Brain microvascular endothelial cell (primary cell): ENCODE data around the gene TMCC2.

Experiments
- DNase-seq: peaks from one replicate; pipeline ENCODE4 v3.0.0-alpha.2; 2020
- H3K27ac ChIP-seq: fragments of 250-450 bp; sonication (Bioruptor Pico); 2 replicates; pipeline ENCODE4 v1.5.1; 2020; ENCODE audit warnings: mild to moderate bottlenecking, moderate library complexity
- H3K27me3 ChIP-seq: fragments of 250-450 bp; sonication (Bioruptor Pico); replicated peaks from 2 replicates; pipeline ENCODE4 v1.5.1; 2020; ENCODE audit warnings: mild to moderate bottlenecking
- H3K36me3 ChIP-seq: fragments of 250-450 bp; sonication (Bioruptor Pico); replicated peaks from 2 replicates; pipeline ENCODE4 v1.5.1; 2020; ENCODE audit warnings: mild to moderate bottlenecking
- H3K4me3 ChIP-seq: 2 replicates; pipeline ENCODE4 v1.5.1; 2011; ENCODE audit warnings: low read depth, mild to moderate bottlenecking, control low read depth, low read length, moderate library complexity
- in situ Hi-C: cut with HindIII; loops from 2 replicates; pipeline ENCODE4 v1.10.0; 2017; ENCODE audit warnings: low sequenced_read_pairs, low pct_ligation_motif_present
- TF ChIP-seq, protein P1 (sequence below): IDR thresholded peaks from 2 replicates; pipeline ENCODE4 v1.5.1; 2011; ENCODE audit warnings: low read depth, mild to moderate bottlenecking, moderate library complexity, low read length, control low read depth, inconsistent platforms; ENCODE audit errors: missing control alignments

Gene TMCC2

DNA sequence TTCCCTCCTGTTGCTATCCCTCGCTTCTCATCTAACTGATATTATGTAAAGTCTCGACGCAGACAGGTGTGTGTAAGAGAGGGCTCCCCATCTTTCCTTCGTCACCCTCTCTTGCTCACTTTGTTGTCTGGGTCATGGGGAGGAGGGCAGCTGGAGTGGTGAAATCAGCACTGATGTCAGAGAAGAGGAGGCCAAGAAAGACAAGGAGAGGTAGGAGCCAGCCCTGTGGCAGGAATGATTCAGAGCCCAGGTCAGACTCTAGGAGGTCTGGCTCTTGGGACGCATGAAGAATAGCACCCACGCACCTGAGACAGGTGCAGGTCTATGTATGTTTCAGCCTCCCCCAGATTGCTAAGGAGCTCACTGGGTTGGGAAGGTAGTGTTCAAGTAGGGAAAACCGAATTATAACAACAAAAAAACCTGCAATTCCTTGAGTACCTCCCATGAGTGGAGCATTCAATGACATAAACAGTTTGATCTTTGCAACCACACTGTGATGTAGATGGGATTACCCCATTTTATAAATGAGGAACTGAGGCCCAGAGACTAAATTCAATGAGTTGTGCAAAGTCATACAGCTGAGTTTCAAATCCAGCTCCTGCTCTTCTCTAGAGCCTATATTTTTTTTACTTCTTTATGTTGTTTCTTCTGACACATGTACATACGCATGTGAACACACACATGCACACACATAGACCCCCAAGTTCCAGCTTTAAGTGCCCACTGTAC, 83.4 kb downstream of the TMCC2 start:
- no peaks in the 10 kb centered on the region for H3K27me3 ChIP-seq
- H3K4me3 ChIP-seq = no peak overlapping the region
- no peak for DNase-seq
- TF ChIP-seq, protein P1, sequence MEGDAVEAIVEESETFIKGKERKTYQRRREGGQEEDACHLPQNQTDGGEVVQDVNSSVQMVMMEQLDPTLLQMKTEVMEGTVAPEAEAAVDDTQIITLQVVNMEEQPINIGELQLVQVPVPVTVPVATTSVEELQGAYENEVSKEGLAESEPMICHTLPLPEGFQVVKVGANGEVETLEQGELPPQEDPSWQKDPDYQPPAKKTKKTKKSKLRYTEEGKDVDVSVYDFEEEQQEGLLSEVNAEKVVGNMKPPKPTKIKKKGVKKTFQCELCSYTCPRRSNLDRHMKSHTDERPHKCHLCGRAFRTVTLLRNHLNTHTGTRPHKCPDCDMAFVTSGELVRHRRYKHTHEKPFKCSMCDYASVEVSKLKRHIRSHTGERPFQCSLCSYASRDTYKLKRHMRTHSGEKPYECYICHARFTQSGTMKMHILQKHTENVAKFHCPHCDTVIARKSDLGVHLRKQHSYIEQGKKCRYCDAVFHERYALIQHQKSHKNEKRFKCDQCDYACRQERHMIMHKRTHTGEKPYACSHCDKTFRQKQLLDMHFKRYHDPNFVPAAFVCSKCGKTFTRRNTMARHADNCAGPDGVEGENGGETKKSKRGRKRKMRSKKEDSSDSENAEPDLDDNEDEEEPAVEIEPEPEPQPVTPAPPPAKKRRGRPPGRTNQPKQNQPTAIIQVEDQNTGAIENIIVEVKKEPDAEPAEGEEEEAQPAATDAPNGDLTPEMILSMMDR = no peak
- in situ Hi-C loops = no loop called here
- peaks cover 60% of the 10 kb centered on the region for H3K36me3 ChIP-seq
- no peak overlapping the region for H3K27ac ChIP-seq

DNA sequence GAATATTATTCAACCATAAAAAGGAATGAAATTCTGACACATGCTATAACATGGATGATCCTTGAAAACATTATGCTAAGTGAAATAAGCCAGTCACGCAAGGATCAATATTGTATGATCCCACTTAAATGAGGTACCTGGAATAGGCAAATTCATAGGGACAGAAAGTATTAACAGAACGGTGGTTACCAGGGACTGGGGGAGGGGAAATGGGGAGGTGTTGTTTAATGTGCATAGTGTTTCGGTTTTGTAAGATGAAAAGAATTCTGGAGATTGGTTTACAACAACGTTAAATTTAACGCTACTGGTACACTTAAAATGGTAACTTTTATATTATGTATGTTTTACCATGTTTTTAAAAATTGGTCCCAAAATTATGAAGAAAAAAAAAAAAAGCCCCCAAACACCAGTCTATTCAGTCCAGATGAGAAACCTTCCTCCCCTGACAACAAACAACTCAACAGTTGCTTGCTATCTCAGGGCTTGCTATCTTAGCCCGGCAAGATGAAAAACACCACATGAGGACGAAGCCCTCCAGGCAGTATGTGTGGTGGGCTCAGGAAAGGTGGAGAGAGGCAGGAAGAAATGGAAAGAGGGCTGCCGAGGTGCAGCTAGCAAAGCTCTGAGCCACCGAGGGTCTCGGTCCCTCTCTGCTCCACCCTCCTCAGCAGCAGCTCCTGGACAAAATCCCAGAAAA, 85.3 kb downstream of the TMCC2 start:
- H3K4me3 ChIP-seq = no peak overlapping the region
- DNase-seq = no peak
- peak overlapping the region; percentile 50 for H3K27ac ChIP-seq
- peaks cover 41% of the 10 kb centered on the region for H3K36me3 ChIP-seq
- TF ChIP-seq, protein P1 = no peak
- H3K27me3 ChIP-seq = no peaks in the 10 kb centered on the region
- in situ Hi-C loops = no loop called here

DNA sequence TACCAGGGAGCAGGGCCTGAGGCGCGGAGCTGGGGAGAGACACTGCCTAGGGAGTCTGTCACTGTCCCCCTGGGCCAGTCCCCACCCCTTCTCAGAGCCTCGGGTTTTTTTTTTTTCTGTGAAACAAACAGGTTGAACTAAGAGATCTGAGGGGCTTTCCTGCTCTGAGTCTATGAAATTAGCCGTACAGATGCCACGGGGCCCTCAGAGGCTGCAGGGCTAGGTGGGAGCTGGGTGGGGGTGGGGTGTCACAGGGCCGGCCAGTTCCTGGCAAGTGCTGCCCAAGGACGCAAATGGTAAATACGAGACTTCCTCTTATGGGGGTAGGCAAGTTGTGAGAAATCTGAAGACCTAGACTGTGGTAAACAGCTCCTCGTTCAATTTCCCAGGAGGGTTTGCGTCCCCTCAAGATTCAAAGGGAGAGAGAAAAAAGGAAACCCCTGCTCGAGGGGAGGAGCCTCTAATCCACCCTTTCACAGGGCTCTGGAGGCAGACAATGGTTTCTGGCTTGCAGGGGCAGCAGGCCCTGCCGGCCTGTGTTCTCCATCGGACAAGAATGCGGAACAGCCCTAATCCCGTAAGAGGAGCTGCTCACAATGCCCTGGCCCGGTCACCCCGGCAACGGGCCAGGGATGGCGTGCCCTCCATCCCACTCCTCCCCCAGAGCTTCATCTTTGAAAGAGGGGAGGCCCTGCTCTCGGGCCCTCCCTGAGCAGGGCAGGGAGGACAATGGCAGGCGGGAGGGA, 86.0 kb downstream of the TMCC2 start:
- TF ChIP-seq, protein P1 = no peak
- H3K36me3 ChIP-seq = peaks cover 34% of the 10 kb centered on the region
- H3K27me3 ChIP-seq = no peaks in the 10 kb centered on the region
- H3K27ac ChIP-seq = peak overlapping the region; percentile 50
- H3K4me3 ChIP-seq = peak overlapping the region; percentile 22
- in situ Hi-C loops = no loop called here
- DNase-seq = peak; percentile 54

DNA sequence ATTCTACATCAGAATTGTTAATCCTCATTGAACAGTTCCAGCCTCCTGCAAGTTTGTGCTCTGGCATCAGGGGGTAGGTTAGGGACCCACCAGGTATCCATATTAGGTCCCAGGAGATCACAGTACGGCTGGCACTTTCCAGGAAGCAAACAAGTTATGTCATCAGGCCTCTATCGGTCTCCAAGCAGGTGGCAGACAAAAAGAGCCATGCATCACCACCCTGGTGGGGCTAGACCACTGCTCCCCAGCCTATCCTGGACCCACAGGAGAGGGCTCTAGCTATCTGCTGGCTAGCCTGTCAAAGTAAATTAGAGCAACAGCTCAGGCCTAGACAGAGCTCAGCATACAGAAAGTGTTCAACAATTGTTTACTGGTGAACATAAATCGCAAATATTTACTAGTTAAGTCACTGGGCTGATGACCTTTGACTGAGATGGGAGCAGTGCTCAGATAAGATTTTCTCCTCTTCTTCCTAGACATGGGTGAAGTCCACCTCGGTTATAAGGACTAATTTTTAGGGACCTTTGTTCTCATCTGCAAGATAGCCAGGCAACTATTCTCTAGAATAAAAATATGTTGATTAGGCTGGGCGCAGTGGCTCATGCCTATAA, 87.4 kb downstream of the TMCC2 start:
- Histone ChIP-seq H3K4me3 (no peak overlapping the region), H3K27ac (no peak overlapping the region), H3K27me3 (no peaks in the 10 kb centered on the region), H3K36me3 (peaks cover 20% of the 10 kb centered on the region)
- DNase-seq = no peak
- in situ Hi-C loops = no loop called here
- TF ChIP-seq, protein P1 = no peak

DNA sequence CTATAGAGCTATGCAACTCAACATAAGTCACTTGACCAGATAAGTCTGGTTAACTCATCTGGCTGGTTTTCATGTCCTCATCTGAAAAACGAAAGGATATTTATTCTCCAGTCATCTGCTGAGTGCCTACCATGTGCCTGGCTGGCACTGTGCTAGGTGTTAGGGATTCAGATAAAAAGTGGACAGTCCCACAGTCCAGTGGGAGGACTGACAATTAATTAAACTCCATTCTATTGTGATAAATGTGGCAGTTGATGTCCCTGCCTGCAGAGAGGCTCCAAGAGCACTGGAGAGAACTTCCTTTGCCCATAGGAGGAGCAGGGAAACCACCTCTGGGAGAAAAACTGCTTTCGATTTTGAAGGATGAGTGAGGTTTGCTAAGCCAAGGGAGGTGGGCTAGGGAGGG, 88.4 kb downstream of the TMCC2 start:
- TF ChIP-seq, protein P1 = no peak
- no peak overlapping the region for H3K4me3 ChIP-seq
- H3K27me3 ChIP-seq = no peaks in the 10 kb centered on the region
- peaks cover 10% of the 10 kb centered on the region for H3K36me3 ChIP-seq
- in situ Hi-C loops = no loop called here
- H3K27ac ChIP-seq = no peak overlapping the region
- no peak for DNase-seq
